ENCODE data around the gene ARL4C. TPM values are rescaled to one million over a fixed set of nuclear protein-coding genes. Genes with fewer than 3 reads are reported as not detected.
A peak's percentile ranks its signal among the peaks of the same experiment; 100 is the strongest.

ARL4C gene
- total and polyA plus RNA-seq, 2 of the 8 experiments (the other 6 are each of a cell fraction or from before 2014, with no cell fraction given) = 7.0 to 16.9 TPM

DNA sequence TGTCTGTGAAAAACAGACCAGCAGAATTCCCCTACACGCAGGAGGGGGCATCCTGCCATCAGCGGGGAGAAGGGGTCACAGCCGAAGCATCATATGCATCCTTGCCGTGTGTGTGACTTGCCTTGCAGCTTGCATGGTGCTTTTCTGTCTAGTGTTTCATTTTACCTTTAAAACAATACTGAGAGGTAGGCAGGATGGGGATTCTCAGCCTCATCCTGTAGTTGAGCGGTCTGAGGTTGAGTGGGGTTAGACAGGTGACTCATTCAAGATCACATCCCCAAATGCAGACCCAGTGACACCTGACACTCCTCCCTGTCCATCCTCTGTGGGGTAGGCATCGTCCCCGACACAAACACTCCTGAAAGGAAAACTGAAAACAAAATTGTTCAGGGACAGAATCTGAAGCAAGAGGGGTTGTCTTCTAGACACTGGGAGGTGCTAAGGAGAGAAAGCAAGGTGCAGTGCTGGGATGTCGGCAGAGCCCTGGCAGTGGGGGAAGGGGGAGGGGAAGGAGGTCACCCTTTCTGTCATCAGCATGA, 7.9 kb downstream of the ARL4C start:
- H3K23ac ChIP-seq (ENCODE audit: insufficient read length) = no peak overlapping the region
- H2BK20ac ChIP-seq (ENCODE audit: low read length) = no peak overlapping the region
- no peak overlapping the region for H3K4me2 ChIP-seq (ENCODE audit: insufficient read depth in 1 of 2, low read depth in 2 of 2, low read length in 2 of 2)
- no peak overlapping the region for H2AK5ac ChIP-seq (ENCODE audit: low read depth, low read length)
- no peak overlapping the region for H3K27ac ChIP-seq (ENCODE audit: low read depth, low read length)
- no peaks in the 10 kb centered on the region for H3K23me2 ChIP-seq (ENCODE audit: low read depth, low read length)
- no peaks in the 10 kb centered on the region for H3K9me3 ChIP-seq (ENCODE audit: insufficient read depth in 2 of 2, low read depth in 1 of 2, low read length in 1 of 2)
- H3K56ac ChIP-seq (replicated peaks; ENCODE audit: insufficient read length, low read depth, low read length) = no peak overlapping the region
- 87% methylated on average over 8 of the region's 8 CpGs; no CpG with 5 or more reads in 1 of the 2 experiments for WGBS, 2 experiments (ENCODE audit: extremely low coverage in 1 of 2, insufficient coverage in 1 of 2, insufficient read length in 1 of 2, insufficient replicate concordance in 2 of 2, low coverage in 1 of 2, low lambda C conversion rate in 2 of 2, missing lambda C conversion rate in 1 of 2)
- peaks cover 3 to 7% of the 10 kb centered on the region in 2 experiments for H4K20me1 ChIP-seq (replicated peaks in 1 of 2; ENCODE audit: control insufficient read depth in 1 of 2, insufficient read depth in 2 of 2, low read length in 2 of 2)
- FAIRE-seq (no peak), DNase-seq (ENCODE audit: low read depth in 1 of 2, low spot score in 2 of 2) (no peak)
- H3K18ac ChIP-seq (ENCODE audit: extremely low read depth, low read length) = no peak overlapping the region
- no peak overlapping the region for H4K5ac ChIP-seq (ENCODE audit: insufficient read length, low read depth, low read length)
- no peak overlapping the region for H3K9ac ChIP-seq (replicated peaks in 1 of 4; ENCODE audit: extremely low read depth in 1 of 4, low read depth in 3 of 4, low read length in 3 of 4)
- POLR2A ChIA-PET (ENCODE audit: partially characterized antibody) = no interaction called here
- H3K79me1 ChIP-seq (ENCODE audit: low read depth, low read length) = peaks cover 3% of the 10 kb centered on the region; the same call in 1 of the 2 replicates
- no peak overlapping the region for H2BK120ac ChIP-seq (replicated peaks; ENCODE audit: low read depth, low read length)
- CTCF ChIA-PET (ENCODE audit: partially characterized antibody) = no interaction called here
- peaks cover 0 to 25% of the 10 kb centered on the region in 2 experiments; a peak in 3 of 4 replicates for H3K79me2 ChIP-seq (ENCODE audit: control insufficient read depth in 1 of 2, insufficient read depth in 2 of 2, low read length in 2 of 2)
- H4K8ac ChIP-seq (ENCODE audit: extremely low read depth, insufficient read depth, low read length) = no peak overlapping the region
- H3K4ac ChIP-seq (replicated peaks; ENCODE audit: insufficient read length, low read depth, low read length) = no peak overlapping the region
- H3K4me3 ChIP-seq (ENCODE audit: extremely low read depth in 1 of 4, insufficient read depth in 2 of 4, low read depth in 3 of 4, low read length in 4 of 4) = no peak overlapping the region
- 0 out of 2 replicates have a peak overlapping the region, but pooled peaks have one; percentile 33 for H2BK15ac ChIP-seq (ENCODE audit: low read length)
- H3K27me3 ChIP-seq (replicated peaks in 1 of 4; ENCODE audit: control insufficient read depth in 3 of 4, extremely low read depth in 1 of 4, insufficient read depth in 3 of 4, low read length in 3 of 4) = no peaks in the 10 kb centered on the region
- H2BK5ac ChIP-seq (ENCODE audit: low read depth, low read length) = no peak overlapping the region
- H3K4me1 ChIP-seq (replicated peaks in 1 of 4; ENCODE audit: control insufficient read depth in 3 of 4, insufficient read depth in 4 of 4, low read length in 3 of 4) = peaks cover 0 to 9% (median 5%) of the 10 kb centered on the region in 4 experiments; a peak in 5 of 7 replicates
- no peak overlapping the region for H4K91ac ChIP-seq (replicated peaks; ENCODE audit: insufficient read length, low read length)
- no peak overlapping the region for H3K14ac ChIP-seq (ENCODE audit: insufficient read length)
- H2BK12ac ChIP-seq (ENCODE audit: low read depth, low read length) = no peak overlapping the region; the same call in 1 of the 2 replicates
- no peak overlapping the region for H2AFZ ChIP-seq (ENCODE audit: low read length)
- H3K36me3 ChIP-seq (ENCODE audit: control insufficient read depth in 2 of 4, insufficient read depth in 4 of 4, low read length in 3 of 4) = no peaks in the 10 kb centered on the region
- TF ChIP-seq KDM5A (IDR thresholded peaks at IDR 0.05; ENCODE audit: low read length) (no peak), NRF1 (IDR thresholded peaks at IDR 0.05; ENCODE audit: low read depth, low read length) (no peak), KDM1A (IDR thresholded peaks at IDR 0.05; ENCODE audit: borderline replicate concordance, low read length) (no peak), HDAC2 (IDR thresholded peaks at IDR 0.05; ENCODE audit: borderline replicate concordance in 1 of 2, low read depth in 2 of 2, low read length in 2 of 2) (no peak), NANOG (IDR thresholded peaks at IDR 0.05; ENCODE audit: insufficient read depth, low read depth, low read length, poor library complexity, severe bottlenecking) (no peak), POLR2A (IDR thresholded peaks at IDR 0.05; ENCODE audit: control extremely low read depth in 1 of 2, low read depth in 2 of 2, low read length in 2 of 2) (no peak), GABPA (IDR thresholded peaks at IDR 0.05; ENCODE audit: borderline replicate concordance, insufficient read depth, low read length) (no peak), PHF8 (conservative IDR thresholded peaks at IDR 0.05; ENCODE audit: low read depth, low read length) (no peak), SP1 (IDR thresholded peaks at IDR 0.05; ENCODE audit: low read depth, low read length) (no peak)
- TF ChIP-seq, protein P1, sequence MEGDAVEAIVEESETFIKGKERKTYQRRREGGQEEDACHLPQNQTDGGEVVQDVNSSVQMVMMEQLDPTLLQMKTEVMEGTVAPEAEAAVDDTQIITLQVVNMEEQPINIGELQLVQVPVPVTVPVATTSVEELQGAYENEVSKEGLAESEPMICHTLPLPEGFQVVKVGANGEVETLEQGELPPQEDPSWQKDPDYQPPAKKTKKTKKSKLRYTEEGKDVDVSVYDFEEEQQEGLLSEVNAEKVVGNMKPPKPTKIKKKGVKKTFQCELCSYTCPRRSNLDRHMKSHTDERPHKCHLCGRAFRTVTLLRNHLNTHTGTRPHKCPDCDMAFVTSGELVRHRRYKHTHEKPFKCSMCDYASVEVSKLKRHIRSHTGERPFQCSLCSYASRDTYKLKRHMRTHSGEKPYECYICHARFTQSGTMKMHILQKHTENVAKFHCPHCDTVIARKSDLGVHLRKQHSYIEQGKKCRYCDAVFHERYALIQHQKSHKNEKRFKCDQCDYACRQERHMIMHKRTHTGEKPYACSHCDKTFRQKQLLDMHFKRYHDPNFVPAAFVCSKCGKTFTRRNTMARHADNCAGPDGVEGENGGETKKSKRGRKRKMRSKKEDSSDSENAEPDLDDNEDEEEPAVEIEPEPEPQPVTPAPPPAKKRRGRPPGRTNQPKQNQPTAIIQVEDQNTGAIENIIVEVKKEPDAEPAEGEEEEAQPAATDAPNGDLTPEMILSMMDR (IDR thresholded peaks at IDR 0.05; ENCODE audit: control extremely low read depth in 1 of 3, insufficient read depth in 1 of 3, low read depth in 1 of 3, low read length in 3 of 3) = no peak
